ENCODE measurements around the gene KLF9. TPM values are rescaled to one million over a fixed set of nuclear protein-coding genes. Genes with fewer than 3 reads are reported as not detected.

The KLF9 gene
- total and polyA plus RNA-seq, 9 of the 15 experiments (the other 6 are each of a cell fraction or from before 2014, with no cell fraction given) = 3.3 to 11.9 (median 6.9) TPM

DNA sequence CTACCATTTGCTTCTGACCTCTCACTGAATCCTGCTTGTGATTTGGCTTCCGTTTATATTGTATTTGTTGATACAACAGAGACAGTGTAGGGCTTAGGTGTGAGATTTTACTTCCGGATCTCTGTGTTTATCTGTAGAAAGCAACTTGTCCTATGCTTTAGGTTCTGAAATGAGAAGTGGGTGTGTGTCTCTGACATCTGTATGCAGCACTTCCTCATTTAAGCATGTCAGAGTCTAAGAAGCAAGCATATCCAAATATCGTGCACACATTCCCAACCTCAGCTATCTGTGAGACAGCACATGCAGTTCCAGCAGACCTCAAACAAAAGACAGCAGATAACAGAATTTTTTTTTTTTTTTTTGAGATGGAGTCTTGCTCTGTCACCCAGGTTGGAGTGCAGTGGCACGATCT, 16.3 kb downstream of the KLF9 start:
- peaks cover 80% of the 10 kb centered on the region for H3K79me2 ChIP-seq (ENCODE audit: control insufficient read depth, insufficient read depth, low read length)
- in situ Hi-C loops (cut with MboI) (no loop called here), intact Hi-C loops (cut with micrococcal nuclease) (loop anchor here (2.0 kb wide), 1 partner anchor 15 kb away; no protein-coding TSS in a partner anchor)
- DNase-seq (ENCODE audit: extremely low read depth in 1 of 4, low spot score in 3 of 4) = peak; percentile 20 to 86 (median 48)
- 3% methylated on average over 3 of the region's 4 CpGs for WGBS (ENCODE audit: insufficient coverage, low coverage, missing lambda C conversion rate)
- no peaks in the 10 kb centered on the region for H3K9me1 ChIP-seq (ENCODE audit: control insufficient read depth, insufficient read depth, low read length)
- peak overlapping the region; percentile 41 for H3K4me2 ChIP-seq (ENCODE audit: insufficient read depth, low read length)
- peaks cover 20% of the 10 kb centered on the region for H4K20me1 ChIP-seq (replicated peaks; ENCODE audit: control insufficient read depth, insufficient read depth, low read length)
- no peak overlapping the region for H3K4me3 ChIP-seq
- peak overlapping the region; percentile 26; the same call in 1 of the 3 replicates for H3K27ac ChIP-seq (ENCODE audit: extremely low read depth, low read depth, low read length)
- peak; percentile 92 for ATAC-seq
- H3K9ac ChIP-seq (ENCODE audit: insufficient read depth in 1 of 2, low read depth in 2 of 2, low read length in 2 of 2) = no peak overlapping the region
- FAIRE-seq = peak; percentile 97
- no peaks in the 10 kb centered on the region for H3K27me3 ChIP-seq (ENCODE audit: control insufficient read depth in 2 of 2, insufficient read depth in 2 of 2, low read length in 2 of 2)
- BruUV-seq (replicated peaks) = no TSS peak
- CTCF ChIA-PET (ENCODE audit: low intra/inter-chr PET ratio) = no interaction called here
- POLR2A ChIA-PET = interaction anchor here (0.6 to 2.9 kb wide), 7 partner anchors 7 to 195 kb away, joined by 3 to 22 read pairs (median 4); no protein-coding TSS in a partner anchor
- no peaks in the 10 kb centered on the region for H3K9me3 ChIP-seq (replicated peaks; ENCODE audit: control insufficient read depth, insufficient read depth, low read depth, low read length)
- H2AFZ ChIP-seq (ENCODE audit: low read depth, low read length) = no peak overlapping the region
- H3K36me3 ChIP-seq (ENCODE audit: control insufficient read depth, insufficient read depth, low read length) = no peaks in the 10 kb centered on the region
- H3K4me1 ChIP-seq (replicated peaks in 1 of 2; ENCODE audit: control insufficient read depth in 2 of 2, insufficient read depth in 2 of 2, low read length in 2 of 2) = peaks cover 17 to 28% of the 10 kb centered on the region in 2 experiments; a peak in 4 of 5 replicates
- peak; percentile 80 for TF ChIP-seq ETV5 (CRISPR knock-in tag; IDR thresholded peaks at IDR 0.05; ENCODE audit: low read depth)
- peak; percentile 95 for TF ChIP-seq TAL1 (IDR thresholded peaks at IDR 0.05)
- TF ChIP-seq YBX1 (IDR thresholded peaks at IDR 0.05) = no peak
- TF ChIP-seq KDM2B (CRISPR knock-in tag; IDR thresholded peaks at IDR 0.05) = no peak
- no peak for TF ChIP-seq U2AF2 (optimal IDR thresholded peaks at IDR 0.05; ENCODE audit: low read depth, low read length)
- TF ChIP-seq, protein P1, sequence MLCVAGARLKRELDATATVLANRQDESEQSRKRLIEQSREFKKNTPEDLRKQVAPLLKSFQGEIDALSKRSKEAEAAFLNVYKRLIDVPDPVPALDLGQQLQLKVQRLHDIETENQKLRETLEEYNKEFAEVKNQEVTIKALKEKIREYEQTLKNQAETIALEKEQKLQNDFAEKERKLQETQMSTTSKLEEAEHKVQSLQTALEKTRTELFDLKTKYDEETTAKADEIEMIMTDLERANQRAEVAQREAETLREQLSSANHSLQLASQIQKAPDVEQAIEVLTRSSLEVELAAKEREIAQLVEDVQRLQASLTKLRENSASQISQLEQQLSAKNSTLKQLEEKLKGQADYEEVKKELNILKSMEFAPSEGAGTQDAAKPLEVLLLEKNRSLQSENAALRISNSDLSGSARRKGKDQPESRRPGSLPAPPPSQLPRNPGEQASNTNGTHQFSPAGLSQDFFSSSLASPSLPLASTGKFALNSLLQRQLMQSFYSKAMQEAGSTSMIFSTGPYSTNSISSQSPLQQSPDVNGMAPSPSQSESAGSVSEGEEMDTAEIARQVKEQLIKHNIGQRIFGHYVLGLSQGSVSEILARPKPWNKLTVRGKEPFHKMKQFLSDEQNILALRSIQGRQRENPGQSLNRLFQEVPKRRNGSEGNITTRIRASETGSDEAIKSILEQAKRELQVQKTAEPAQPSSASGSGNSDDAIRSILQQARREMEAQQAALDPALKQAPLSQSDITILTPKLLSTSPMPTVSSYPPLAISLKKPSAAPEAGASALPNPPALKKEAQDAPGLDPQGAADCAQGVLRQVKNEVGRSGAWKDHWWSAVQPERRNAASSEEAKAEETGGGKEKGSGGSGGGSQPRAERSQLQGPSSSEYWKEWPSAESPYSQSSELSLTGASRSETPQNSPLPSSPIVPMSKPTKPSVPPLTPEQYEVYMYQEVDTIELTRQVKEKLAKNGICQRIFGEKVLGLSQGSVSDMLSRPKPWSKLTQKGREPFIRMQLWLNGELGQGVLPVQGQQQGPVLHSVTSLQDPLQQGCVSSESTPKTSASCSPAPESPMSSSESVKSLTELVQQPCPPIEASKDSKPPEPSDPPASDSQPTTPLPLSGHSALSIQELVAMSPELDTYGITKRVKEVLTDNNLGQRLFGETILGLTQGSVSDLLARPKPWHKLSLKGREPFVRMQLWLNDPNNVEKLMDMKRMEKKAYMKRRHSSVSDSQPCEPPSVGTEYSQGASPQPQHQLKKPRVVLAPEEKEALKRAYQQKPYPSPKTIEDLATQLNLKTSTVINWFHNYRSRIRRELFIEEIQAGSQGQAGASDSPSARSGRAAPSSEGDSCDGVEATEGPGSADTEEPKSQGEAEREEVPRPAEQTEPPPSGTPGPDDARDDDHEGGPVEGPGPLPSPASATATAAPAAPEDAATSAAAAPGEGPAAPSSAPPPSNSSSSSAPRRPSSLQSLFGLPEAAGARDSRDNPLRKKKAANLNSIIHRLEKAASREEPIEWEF (CRISPR knock-in tag; IDR thresholded peaks at IDR 0.05) = no peak
- TF ChIP-seq CBX8 (IDR thresholded peaks at IDR 0.05; ENCODE audit: borderline replicate concordance, extremely low read depth, low read depth, low read length, poor library complexity, severe bottlenecking) = no peak
- TF ChIP-seq TEAD2 (tag; IDR thresholded peaks at IDR 0.05) = no peak
- no peak for TF ChIP-seq ZNF699 (CRISPR knock-in tag; IDR thresholded peaks at IDR 0.05; ENCODE audit: insufficient replicate concordance)
- no peak for TF ChIP-seq ZNF134 (CRISPR knock-in tag; conservative IDR thresholded peaks at IDR 0.05)
- TF ChIP-seq SP1 (CRISPR knock-in tag; IDR thresholded peaks at IDR 0.05) = 0 out of 2 replicates have a peak, but pooled peaks have one; percentile 45
- no peak for TF ChIP-seq LCOR (CRISPR knock-in tag; IDR thresholded peaks at IDR 0.05)
- TF ChIP-seq SAFB (IDR thresholded peaks at IDR 0.05; ENCODE audit: borderline replicate concordance, low read depth, low read length) = no peak
- TF ChIP-seq, protein P2, sequence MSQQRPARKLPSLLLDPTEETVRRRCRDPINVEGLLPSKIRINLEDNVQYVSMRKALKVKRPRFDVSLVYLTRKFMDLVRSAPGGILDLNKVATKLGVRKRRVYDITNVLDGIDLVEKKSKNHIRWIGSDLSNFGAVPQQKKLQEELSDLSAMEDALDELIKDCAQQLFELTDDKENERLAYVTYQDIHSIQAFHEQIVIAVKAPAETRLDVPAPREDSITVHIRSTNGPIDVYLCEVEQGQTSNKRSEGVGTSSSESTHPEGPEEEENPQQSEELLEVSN (IDR thresholded peaks at IDR 0.05; ENCODE audit: borderline replicate concordance in 1 of 2, extremely low read depth in 1 of 2, insufficient read depth in 1 of 2, insufficient read length in 1 of 2, low read depth in 1 of 2, low read length in 1 of 2, poor library complexity in 1 of 2, severe bottlenecking in 1 of 2) = no peak
- peak; percentile 55; the same call in 1 of the 2 replicates for TF ChIP-seq EP400 (IDR thresholded peaks at IDR 0.05)
- no peak for TF ChIP-seq TOE1 (IDR thresholded peaks at IDR 0.05; ENCODE audit: borderline replicate concordance)
- no peak for TF ChIP-seq TOE1 (CRISPR knock-in tag; IDR thresholded peaks at IDR 0.05; ENCODE audit: borderline replicate concordance, low read depth)
